Mucosa of gallbladder (tissue), 1 donor: ENCODE data around the gene DLEC1. TPM values are rescaled to one million over a fixed set of nuclear protein-coding genes. Genes with fewer than 3 reads are reported as not detected.

ENCODE experiments used
- DNase-seq: peaks from one replicate; pipeline ENCODE4 v3.0.0-alpha.2; 2020; ENCODE audit warnings: low spot score
- total RNA-seq: library from RNA; stranded (reverse); gene quantifications from one replicate; pipeline ENCODE4 v1.2.1, GENCODE V29; 2021
- donor health status: DM: no; HTN: no; CAD: no.

DLEC1 gene
- total RNA-seq, 1 donor from 2014 or later, result 4.7 TPM

DNA sequence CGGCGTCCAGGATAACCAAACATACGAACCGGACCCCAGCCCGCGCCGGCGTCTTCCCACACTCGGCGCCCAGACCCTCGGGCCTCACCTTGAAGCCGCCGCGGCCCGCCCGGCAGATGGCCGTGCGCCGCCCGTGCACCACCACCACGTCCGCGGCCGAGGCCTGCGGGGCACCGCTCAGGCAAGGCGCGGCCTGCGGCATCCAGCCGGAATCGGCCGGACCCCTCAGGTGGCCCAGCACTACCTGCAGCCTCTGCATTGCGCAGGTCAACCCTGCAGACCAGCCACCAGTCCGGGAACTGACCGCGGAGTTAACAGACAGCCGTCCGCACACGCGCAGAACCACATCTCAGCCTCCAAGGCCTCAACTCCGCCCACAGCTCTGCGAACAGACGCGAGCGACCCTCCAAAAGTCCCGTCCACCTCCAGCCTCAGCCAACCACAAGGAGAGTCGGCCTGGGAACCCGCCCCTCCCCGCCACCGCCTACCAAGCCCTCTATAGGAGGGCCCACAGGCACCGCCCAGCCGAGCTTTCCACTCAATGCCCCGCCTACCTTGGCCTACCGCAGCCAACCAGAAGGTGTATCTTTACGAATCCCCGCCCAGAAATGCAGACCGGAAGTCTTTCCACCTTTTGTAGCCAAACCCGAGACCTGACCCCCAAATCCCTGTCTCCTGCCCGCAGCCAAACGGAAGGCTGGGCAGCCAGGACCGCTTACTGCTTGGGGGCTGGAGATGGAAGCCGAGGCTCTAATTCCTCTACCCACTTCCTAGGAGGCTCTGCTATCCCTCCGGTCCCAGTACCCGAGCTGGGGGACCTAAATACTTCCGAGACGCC, 98.0 kb downstream of the DLEC1 start, which contains the start of gene ACAA1:
TSS of gene ACAA1 (minus strand) at position 351 of the 838 bp plus-strand sequence. CDS start at position 259, 92 bp downstream.
- DNase-seq, result peak; percentile 100

DNA sequence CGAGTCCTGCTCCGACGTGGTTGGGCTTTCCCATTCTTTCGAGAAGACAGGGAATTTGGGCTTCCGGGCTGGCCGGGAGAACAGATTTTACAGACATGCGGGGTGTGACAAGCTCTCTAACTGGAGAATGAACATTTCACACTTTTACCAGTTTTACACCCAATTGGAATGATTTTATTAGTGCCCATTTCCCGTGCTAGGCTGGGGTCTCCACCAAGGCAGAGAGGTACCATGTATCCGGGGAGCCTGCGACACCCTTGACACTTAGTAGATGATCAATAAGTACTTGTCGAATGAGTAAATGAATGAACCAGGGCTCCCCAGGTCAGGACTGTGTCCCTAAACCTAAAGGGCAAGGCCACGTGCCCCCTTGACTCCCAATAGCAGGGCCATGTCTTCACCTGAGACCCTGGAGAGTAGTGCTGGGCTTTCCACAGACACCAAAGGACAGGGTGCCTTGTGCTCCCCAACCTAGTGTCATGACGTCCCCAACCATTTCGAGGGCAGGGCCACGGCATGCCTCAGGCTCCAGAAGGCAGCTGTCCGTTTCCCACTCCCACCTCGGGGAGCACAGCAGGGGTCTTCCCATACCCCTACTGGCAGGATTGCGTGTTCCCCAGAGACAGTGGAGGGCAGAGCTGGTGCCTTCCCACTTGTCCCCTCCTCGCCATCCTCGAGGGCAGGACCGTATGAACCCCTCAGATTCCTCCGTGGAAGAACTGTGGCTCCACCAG, 98.8 kb downstream of the DLEC1 start:
- no peak for DNase-seq

DNA sequence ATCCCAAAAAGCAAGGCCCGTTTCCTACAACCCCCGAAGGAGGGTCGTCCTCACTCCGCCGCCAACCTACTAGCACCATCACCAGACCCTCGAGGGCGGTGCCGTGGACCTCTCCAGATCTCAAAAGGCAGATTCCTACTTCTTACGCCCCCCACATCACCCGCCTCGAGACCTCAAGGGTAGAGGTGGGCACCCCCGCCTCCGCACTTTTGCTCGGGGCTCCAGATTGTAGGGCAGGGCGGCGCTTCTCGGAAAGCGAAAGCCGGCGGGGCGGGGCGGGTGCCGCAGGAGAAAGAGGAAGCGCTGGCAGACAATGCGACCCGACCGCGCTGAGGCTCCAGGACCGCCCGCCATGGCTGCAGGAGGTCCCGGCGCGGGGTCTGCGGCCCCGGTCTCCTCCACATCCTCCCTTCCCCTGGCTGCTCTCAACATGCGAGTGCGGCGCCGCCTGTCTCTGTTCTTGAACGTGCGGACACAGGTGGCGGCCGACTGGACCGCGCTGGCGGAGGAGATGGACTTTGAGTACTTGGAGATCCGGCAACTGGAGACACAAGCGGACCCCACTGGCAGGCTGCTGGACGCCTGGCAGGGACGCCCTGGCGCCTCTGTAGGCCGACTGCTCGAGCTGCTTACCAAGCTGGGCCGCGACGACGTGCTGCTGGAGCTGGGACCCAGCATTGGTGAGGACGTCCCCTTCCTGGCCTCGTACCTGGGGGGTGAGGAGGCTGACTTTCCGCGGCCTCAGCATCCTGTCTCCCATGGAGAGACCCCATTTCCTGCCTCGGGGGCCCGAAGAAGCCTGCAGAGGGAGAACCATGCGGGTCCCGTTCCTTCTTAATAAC, 99.6 kb downstream of the DLEC1 start, which contains the start of gene MYD88:
TSS of gene MYD88 (plus strand) at position 313 of the 842 bp plus-strand sequence. CDS start at position 353, 40 bp downstream.
- peak; percentile 79 for DNase-seq

DNA sequence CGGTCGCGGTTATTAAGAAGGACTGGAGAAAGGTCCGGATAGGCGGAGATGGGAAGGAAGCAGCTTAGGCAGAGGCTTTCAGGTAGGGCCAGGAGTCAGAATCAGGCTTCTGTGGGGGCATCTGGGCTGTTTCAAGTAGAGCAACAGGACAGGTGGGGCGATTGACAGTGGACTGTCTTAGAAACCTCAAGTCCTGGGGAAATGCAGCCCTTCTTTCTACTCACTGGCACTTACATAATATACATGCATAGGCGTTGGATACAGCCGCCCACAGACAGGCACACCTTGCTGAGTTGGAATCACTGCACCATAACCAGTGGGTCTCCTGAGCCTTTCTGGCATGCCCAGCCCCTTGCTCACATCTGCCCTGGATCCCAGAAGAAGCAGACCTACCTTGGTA, 100.2 kb downstream of the DLEC1 start:
- no peak for DNase-seq

DNA sequence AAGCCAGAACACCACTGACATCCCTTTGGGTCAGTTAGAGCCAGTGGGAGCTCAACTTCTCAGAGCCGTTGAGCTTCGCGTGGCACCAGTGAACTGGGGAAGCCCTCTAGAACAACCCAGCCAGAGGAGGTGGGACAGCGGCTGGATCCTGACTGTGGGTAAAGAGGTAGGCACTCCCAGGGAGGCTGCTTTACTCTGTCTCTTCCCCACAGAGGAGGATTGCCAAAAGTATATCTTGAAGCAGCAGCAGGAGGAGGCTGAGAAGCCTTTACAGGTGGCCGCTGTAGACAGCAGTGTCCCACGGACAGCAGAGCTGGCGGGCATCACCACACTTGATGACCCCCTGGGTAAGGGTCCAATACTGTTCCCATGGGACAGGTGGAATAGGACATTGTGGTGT, 100.6 kb downstream of the DLEC1 start:
- DNase-seq, result no peak

DNA sequence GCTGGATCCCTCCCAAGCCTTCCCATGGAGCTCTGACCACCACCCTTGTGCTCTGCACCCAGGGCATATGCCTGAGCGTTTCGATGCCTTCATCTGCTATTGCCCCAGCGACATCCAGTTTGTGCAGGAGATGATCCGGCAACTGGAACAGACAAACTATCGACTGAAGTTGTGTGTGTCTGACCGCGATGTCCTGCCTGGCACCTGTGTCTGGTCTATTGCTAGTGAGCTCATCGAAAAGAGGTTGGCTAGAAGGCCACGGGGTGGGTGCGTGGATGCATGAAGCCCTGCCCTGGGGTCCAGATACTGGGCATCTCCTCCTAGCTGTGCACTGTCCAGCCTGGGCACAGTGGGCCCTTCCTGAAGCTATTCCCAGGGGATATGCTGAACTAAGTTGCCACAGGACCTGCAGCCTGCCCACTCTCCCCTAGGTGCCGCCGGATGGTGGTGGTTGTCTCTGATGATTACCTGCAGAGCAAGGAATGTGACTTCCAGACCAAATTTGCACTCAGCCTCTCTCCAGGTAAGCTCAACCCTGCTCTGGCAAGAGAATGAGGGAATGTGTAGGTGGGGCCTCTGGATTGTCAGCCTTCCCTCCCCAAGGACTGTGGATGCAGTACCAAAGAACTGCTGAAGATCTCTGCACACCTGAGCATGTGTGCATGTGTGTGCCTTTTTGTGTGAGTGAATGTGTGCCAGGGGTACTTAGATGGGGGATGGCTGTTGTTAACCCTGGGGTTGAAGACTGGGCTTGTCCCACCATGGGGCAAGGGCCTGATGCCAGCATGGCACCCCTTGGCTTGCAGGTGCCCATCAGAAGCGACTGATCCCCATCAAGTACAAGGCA, 101.5 kb downstream of the DLEC1 start:
- no peak for DNase-seq

DNA sequence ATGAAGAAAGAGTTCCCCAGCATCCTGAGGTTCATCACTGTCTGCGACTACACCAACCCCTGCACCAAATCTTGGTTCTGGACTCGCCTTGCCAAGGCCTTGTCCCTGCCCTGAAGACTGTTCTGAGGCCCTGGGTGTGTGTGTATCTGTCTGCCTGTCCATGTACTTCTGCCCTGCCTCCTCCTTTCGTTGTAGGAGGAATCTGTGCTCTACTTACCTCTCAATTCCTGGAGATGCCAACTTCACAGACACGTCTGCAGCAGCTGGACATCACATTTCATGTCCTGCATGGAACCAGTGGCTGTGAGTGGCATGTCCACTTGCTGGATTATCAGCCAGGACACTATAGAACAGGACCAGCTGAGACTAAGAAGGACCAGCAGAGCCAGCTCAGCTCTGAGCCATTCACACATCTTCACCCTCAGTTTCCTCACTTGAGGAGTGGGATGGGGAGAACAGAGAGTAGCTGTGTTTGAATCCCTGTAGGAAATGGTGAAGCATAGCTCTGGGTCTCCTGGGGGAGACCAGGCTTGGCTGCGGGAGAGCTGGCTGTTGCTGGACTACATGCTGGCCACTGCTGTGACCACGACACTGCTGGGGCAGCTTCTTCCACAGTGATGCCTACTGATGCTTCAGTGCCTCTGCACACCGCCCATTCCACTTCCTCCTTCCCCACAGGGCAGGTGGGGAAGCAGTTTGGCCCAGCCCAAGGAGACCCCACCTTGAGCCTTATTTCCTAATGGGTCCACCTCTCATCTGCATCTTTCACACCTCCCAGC, 102.4 kb downstream of the DLEC1 start:
- no peak for DNase-seq

DNA sequence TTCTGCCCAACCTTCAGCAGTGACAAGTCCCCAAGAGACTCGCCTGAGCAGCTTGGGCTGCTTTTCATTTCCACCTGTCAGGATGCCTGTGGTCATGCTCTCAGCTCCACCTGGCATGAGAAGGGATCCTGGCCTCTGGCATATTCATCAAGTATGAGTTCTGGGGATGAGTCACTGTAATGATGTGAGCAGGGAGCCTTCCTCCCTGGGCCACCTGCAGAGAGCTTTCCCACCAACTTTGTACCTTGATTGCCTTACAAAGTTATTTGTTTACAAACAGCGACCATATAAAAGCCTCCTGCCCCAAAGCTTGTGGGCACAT, 102.9 kb downstream of the DLEC1 start:
- no peak for DNase-seq

DNA sequence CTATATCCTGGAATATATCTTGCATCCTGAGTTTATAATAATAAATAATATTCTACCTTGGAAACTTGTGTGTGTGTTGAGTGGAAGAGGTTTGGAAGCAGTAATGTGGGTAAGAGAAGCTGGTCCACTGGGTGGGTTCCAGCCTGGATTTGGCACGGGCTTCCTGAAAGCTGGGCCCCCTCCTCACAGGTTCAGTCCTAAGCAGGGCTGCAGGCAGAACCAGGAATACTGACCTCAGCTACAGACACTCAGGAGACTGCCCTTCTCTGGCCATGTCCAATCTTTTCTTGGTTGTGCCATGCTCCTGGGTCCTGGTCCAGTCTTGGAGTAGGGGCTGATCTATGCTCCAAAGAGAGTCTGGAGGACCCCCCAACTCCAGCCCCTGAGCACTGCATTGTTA, 104.0 kb downstream of the DLEC1 start:
- no peak for DNase-seq

DNA sequence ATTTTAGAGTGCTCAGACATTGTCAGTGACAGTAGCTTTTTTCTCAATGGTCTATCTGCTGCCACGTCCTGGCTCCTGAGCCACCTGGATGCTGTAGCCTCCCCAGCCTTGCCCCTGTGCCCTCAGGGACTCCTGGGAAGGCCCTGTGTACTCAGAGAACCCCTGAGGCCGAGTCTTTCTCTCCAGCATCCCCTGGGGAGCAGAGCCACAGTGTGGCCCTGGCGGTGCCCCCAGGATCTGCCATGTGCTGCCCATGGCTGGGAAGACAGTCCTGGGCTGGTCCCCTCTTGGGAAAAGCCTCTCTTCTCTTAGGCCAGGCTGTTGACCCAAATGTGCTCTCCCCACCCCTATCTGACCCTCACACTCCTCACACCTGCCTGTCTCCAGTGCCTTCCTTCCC, 104.5 kb downstream of the DLEC1 start:
- no peak for DNase-seq

DNA sequence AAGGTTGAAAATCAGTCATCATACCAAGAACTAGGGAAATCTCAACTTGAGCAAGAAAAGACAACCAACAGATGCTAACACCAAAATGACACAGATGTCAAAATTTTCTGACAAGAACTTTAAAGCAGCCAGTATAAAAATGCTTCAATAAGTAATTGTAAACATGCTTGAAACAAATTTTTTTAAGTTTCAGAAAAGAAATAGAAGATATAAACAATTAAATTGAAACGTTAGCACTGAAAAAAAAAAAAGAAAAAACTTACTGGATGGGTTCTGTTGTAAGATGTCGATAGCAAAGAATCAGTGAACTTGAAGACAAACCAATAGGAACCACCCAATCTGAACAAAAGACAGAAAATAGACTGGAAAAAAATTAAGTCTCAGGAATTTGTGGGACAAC, 107.5 kb downstream of the DLEC1 start:
- no peak for DNase-seq

DNA sequence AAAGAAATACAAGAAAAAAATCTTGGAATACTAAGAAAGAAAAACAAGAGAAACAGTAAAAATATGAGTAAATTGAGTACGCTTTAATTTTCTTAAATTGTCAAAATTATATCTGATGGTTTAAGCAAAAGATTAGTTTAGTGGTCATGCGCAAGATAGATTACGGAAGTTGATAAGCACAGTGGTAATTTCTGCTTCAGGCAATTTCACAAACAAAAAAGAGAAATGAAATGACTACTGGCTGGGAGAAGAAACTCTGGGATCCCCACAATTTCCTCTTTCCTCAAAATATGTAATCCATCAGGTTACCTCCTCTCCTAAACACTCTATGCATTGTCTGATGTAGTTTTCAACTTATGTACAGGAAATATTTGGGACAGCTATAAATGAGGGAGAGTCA, 108.4 kb downstream of the DLEC1 start:
- no peak for DNase-seq

DNA sequence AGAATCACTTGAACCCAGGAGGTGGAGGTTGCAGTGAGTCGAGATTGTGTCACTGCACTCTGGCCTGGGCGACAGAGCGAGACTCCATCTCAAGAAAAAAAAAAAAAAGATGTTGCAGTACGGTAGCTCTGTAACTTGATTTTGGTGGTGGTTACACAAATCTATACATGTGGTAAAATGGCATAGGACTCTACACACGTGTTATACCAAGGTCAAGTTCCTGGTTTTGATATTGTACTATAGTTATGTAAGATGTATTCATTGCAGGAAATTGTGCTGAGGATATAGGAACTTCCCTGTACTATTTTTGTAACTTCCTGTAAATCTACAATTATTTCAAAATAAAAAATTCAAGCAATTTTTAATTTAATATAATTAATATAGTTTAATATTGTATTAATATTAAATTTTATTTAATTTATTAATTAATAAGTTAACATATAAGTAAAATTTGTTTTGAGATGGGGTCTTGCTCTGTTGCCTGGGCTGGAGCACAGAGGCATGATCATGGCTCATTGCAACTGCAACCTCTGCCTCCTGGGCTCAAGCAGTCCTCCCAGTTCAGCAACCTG, 109.4 kb downstream of the DLEC1 start:
- DNase-seq, result no peak

DNA sequence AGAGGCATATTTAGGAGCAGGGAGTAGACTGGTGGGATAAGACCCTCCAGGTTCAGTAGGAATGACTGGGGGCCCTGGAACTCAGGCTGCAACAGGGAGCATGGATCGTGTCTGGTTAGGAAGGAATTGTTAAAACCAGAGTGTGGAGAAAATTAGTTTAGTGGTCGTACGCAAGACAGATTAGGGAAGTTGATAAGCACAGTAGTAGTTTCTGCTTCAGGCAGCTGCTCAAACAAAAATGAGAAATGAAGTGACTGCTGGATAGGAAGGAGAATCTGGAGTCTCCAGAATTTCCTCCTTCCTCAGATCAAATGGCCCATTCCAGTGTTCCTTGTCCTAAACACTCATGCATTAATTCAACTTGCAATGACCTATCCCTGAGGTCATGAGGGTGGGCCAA, 110.7 kb downstream of the DLEC1 start:
- no peak for DNase-seq

DNA sequence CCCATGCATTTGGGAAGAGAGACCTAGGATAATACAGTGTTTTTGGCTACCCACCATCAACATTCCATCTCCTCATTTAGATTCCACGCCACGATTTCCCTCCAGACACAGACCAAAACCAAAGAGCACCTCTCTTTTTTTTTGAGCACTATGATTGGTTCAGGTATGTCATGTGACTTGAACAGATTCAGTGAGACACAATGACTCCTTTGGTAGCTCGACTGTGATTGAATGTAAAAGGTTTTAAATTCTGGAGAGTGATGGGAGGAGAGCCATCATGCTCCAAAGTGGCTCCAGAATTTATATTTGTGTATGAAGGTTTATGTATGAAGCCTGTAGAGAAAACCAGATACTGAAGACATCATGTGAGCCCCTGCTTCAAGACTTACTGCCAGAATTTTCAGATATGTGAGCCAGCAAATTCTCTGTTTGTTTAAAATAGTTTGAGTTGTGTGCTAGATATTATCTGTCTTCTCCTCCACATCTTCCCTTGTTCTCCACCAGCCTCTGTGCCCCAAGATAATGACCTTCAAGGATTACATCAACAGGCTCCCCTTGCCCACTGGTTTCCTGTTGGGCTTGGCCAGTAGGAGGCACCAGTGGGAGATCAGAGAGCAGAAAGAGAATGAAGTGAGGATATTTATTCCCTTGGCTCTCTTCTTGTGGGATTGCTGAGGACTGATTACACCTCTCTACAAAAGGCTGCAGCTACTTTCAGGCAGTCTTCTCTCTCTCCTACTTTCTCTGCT, 111.9 kb downstream of the DLEC1 start:
- DNase-seq, result no peak

DNA sequence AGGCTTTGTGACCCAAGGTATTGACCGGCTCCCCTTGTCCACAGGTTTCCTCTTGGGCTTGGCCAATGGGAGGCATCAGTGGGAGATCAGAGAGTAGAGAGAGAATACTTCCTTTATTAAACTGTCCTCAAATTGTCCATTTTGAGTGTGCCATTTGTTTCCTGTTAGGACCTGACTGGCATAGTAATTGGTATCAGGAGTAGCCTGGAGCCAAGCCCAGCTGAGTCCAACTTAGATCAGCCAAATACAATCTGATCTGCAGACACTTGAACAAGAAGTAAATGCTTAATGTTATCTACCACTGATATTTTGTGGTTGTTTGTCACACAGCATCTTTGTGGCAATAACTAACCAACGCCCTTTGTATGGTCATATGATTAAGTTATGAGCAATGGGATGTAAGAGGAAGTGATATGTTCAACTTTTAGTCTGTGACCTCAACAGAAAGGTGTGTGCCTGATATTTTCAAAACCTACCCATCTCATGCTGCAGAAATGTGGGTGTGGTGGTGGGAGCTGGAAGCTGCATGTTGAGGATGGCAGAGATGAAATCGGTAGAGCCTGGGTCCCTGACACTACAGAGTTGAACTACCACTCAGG, 112.8 kb downstream of the DLEC1 start:
- DNase-seq, result no peak

DNA sequence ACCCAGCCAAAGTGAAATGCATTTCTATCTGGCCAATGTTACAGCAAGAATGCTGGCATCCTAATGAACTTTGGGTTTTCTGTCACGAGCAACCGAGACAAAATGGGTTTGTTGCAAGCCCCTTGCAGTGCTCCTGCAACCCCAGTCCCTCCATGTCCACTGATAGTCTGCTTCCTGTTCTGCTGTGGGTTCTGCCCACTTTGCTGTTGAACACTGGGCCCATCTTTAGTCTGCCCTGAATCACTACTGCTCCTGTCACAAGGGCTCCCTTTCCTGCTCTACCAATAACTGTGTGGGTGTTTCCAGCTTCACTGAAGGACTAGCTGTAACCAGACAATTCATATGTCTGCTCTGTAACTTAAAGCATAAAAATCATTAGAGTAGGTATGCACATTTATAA, 113.6 kb downstream of the DLEC1 start:
- DNase-seq, result no peak

DNA sequence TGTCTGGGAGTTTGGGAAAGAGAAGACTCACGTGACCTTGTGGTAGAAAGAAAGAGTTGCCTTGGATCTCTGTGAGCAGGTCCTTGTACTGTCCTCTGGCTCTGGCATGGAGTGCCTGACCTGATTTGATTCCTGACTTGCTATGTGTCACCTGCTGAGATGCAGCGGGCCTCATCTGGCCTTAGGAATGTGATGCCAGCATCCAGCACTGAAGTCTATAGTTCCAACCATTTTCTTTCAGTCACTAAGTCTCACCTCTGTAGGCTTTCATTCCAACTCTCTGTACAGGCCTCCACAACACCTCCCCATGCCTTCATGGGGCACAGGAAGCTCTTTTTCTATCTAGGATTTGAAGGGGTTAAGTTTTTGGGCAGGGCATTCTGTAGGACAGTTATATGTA, 114.2 kb downstream of the DLEC1 start:
- DNase-seq, result no peak

DNA sequence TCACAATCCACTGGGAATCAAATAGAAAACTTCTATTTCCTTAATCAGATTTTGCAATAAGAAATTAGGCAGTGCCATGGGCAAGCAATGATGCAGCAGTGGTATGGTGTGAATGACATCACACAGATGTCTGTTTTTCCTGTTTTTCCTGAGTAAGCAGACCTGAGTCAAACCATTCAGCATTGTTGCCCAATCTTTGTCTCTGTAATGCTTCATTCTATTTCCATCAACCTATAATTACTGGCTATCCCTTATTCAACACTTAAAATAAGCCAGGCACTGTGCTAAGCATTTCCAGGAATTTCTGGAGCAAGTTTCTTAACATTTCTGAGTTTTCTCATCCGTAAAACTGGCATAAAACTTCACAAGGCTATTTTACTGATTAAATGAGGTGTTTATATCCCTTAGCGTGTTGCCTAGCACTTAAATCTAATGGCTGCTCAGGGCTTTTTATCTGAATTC, 115.1 kb downstream of the DLEC1 start:
- DNase-seq, result no peak
